OCI-LY7 (cell line): Measurements from ENCODE around the gene ECE1.

ENCODE experiments used
- CTCF ChIP-seq: fragments of 200-600 bp; sonication (generic); conservative IDR thresholded peaks from 2 replicates; pipeline ENCODE4 v1.5.1; 2014; ENCODE audit warnings: mild to moderate bottlenecking, antibody characterized with exemption, low read length, moderate library complexity, mixed read lengths
- EZH2phosphoT487 ChIP-seq: fragments of 200-600 bp; sonication (generic); IDR thresholded peaks from 2 replicates; pipeline ENCODE4 v1.6.1; 2018; ENCODE audit warnings: low read depth, borderline replicate concordance, mild to moderate bottlenecking, mixed run types, antibody characterized with exemption, low read length, moderate library complexity, mixed read lengths

- TF ChIP-seq CTCF (no peak), EZH2phosphoT487 (no peak)
Observed at GRCh38 chr1:21311016-21311415, 20.8 kb upstream of the ECE1 start.
